DND-41 (cell line): Measurements from ENCODE around the gene ANAPC5.

Experiments used
- ATAC-seq: fragments of 200-7000 bp; cut with Tn5 transposase; 3 replicates; pipeline ENCODE4 v1.9.1; 2021; ENCODE audit warnings: low read depth; ENCODE audit not compliant: insufficient read depth
- DNase-seq: peaks from one replicate; pipeline ENCODE4 v3.0.0-alpha.2; 2020
- H2AFZ ChIP-seq: 2 replicates; pipeline ENCODE4 v1.6.0; 2012; ENCODE audit warnings: low read depth, low read length
- H3K27ac ChIP-seq: 2 replicates; pipeline ENCODE4 v1.5.1; 2012; ENCODE audit warnings: low read length, inconsistent platforms
- H3K27me3 ChIP-seq: fragments of 200-600 bp; sonication (generic); 2 replicates; pipeline ENCODE4 v1.6.0; 2012; ENCODE audit warnings: low read length, mild to moderate bottlenecking, inconsistent platforms; ENCODE audit not compliant: insufficient read depth, poor library complexity
- H3K36me3 ChIP-seq: 2 replicates; pipeline ENCODE4 v1.5.1; 2012; ENCODE audit warnings: low read length, inconsistent platforms; ENCODE audit not compliant: insufficient read depth
- H3K4me1 ChIP-seq: 2 replicates; pipeline ENCODE4 v1.5.1; 2012; ENCODE audit warnings: mild to moderate bottlenecking, low read length; ENCODE audit not compliant: insufficient read depth
- H3K4me2 ChIP-seq: 2 replicates; pipeline ENCODE4 v1.6.0; 2012; ENCODE audit warnings: mild to moderate bottlenecking, moderate library complexity, low read length, inconsistent platforms; ENCODE audit not compliant: insufficient read depth
- H3K4me3 ChIP-seq, 2 experiments: fragments of 200-600 bp in 1 of 2; shearing (Covaris generic) in 1 of 2; 2 replicates each; pipeline ENCODE4 v1.5.1; 2012 to 2016; ENCODE audit warnings: inconsistent platforms in 2 of 2, low read length in 2 of 2, mild to moderate bottlenecking in 2 of 2, low read depth in 1 of 2, moderate library complexity in 1 of 2
- H3K79me2 ChIP-seq: 2 replicates; pipeline ENCODE4 v1.6.0; 2012; ENCODE audit warnings: low read length, inconsistent platforms; ENCODE audit not compliant: insufficient read depth
- H3K9ac ChIP-seq: 2 replicates; pipeline ENCODE4 v1.6.0; 2012; ENCODE audit warnings: low read depth, mild to moderate bottlenecking, inconsistent platforms, low read length, moderate library complexity
- H3K9me3 ChIP-seq: 2 replicates; pipeline ENCODE4 v1.5.1; 2012; ENCODE audit warnings: low read length, moderate library complexity, mild to moderate bottlenecking, inconsistent platforms; ENCODE audit not compliant: insufficient read depth, severe bottlenecking
- H4K20me1 ChIP-seq: 2 replicates; pipeline ENCODE4 v1.6.0; 2012; ENCODE audit warnings: low read length; ENCODE audit not compliant: insufficient read depth
- CTCF ChIP-seq: IDR thresholded peaks from 2 replicates; pipeline ENCODE4 v1.5.1; 2012; ENCODE audit warnings: borderline replicate concordance, low read length, moderate library complexity, mild to moderate bottlenecking; ENCODE audit not compliant: poor library complexity, severe bottlenecking; ENCODE audit errors: extremely low read depth
- EZH2 ChIP-seq: IDR thresholded peaks from 3 replicates; pipeline ENCODE4 v1.6.1; 2012; ENCODE audit warnings: borderline replicate concordance, low read depth, mild to moderate bottlenecking, moderate library complexity, low read length, inconsistent platforms; ENCODE audit not compliant: severe bottlenecking

Gene ANAPC5

GRCh38 chr12:121358073-121358472 is 5.9 kb upstream of the ANAPC5 start:
- Histone ChIP-seq H3K4me3 (no peak overlapping the region), H3K4me1 (peaks cover 7% of the 10 kb centered on the region), H3K4me2 (no peak overlapping the region), H3K27ac (no peak overlapping the region), H2AFZ (no peak overlapping the region), H3K9ac (no peak overlapping the region), H3K9me3 (no peaks in the 10 kb centered on the region), H3K36me3 (no peaks in the 10 kb centered on the region), H3K79me2 (no peaks in the 10 kb centered on the region), H4K20me1 (no peaks in the 10 kb centered on the region), H3K27me3 (no peaks in the 10 kb centered on the region)
- DNase-seq: no peak
- no peak for TF ChIP-seq CTCF
- TF ChIP-seq EZH2: no peak
- ATAC-seq: no peak

GRCh38 chr12:121357331-121357730 is 5.1 kb upstream of the ANAPC5 start:
- H3K27me3 ChIP-seq: no peaks in the 10 kb centered on the region
- H3K36me3 ChIP-seq: no peaks in the 10 kb centered on the region
- ATAC-seq (no peak), DNase-seq (no peak)
- H3K79me2 ChIP-seq: no peaks in the 10 kb centered on the region
- H3K4me1 ChIP-seq: peaks cover 11% of the 10 kb centered on the region
- no peak overlapping the region for H3K4me3 ChIP-seq
- no peak overlapping the region for H3K27ac ChIP-seq
- no peak overlapping the region for H2AFZ ChIP-seq
- TF ChIP-seq CTCF: no peak
- TF ChIP-seq EZH2: no peak
- H3K4me2 ChIP-seq: no peak overlapping the region
- H3K9me3 ChIP-seq: no peaks in the 10 kb centered on the region
- H4K20me1 ChIP-seq: no peaks in the 10 kb centered on the region
- no peak overlapping the region for H3K9ac ChIP-seq

- Histone ChIP-seq H3K36me3 (no peaks in the 10 kb centered on the region), H4K20me1 (no peaks in the 10 kb centered on the region), H2AFZ (no peak overlapping the region), H3K79me2 (peaks cover 6% of the 10 kb centered on the region), H3K9ac (no peak overlapping the region), H3K27me3 (no peaks in the 10 kb centered on the region), H3K4me3 (no peak overlapping the region), H3K4me1 (peaks cover 11% of the 10 kb centered on the region), H3K27ac (no peak overlapping the region), H3K9me3 (no peaks in the 10 kb centered on the region), H3K4me2 (no peak overlapping the region)
- ATAC-seq (no peak), DNase-seq (no peak)
- no peak for TF ChIP-seq CTCF
- no peak for TF ChIP-seq EZH2
These were observed 4.4 kb upstream of the ANAPC5 start for GRCh38 chr12:121356657-121357056.

GRCh38 chr12:121355818-121356217 is 3.6 kb upstream of the ANAPC5 start:
- DNase-seq: no peak
- Histone ChIP-seq H3K9ac (no peak overlapping the region), H3K36me3 (no peaks in the 10 kb centered on the region), H3K27ac (no peak overlapping the region), H3K9me3 (no peaks in the 10 kb centered on the region), H3K4me2 (no peak overlapping the region), H3K79me2 (peaks cover 14% of the 10 kb centered on the region), H3K27me3 (no peaks in the 10 kb centered on the region), H4K20me1 (no peaks in the 10 kb centered on the region), H2AFZ (no peak overlapping the region), H3K4me3 (no peak overlapping the region), H3K4me1 (peaks cover 15% of the 10 kb centered on the region)
- no peak for ATAC-seq
- no peak for TF ChIP-seq EZH2
- TF ChIP-seq CTCF: no peak
